Measurements from ENCODE around the gene SRL. TPM values are rescaled to one million over a fixed set of nuclear protein-coding genes. Genes with fewer than 3 reads are reported as not detected.

Gene SRL
- total and polyA plus RNA-seq, 2 of the 13 experiments (the other 11 are each of a cell fraction or from before 2014, with no cell fraction given) = 0.05 TPM; not detected in 1

- no peaks in the 10 kb centered on the region for H4K20me1 ChIP-seq (ENCODE audit: insufficient read depth, low read length)
- 30% methylated on average over 16 of the region's 20 CpGs for WGBS (ENCODE audit: low lambda C conversion rate)
- DNase-seq (ENCODE audit: low spot score) (no peak), ATAC-seq (peak; percentile 16; the same call in 1 of the 3 replicates), FAIRE-seq (no peak)
- H3K36me3 ChIP-seq (replicated peaks in 1 of 2; ENCODE audit: control insufficient read depth in 1 of 2, insufficient read depth in 2 of 2, low read length in 2 of 2) = no peaks in the 10 kb centered on the region
- H3K9ac ChIP-seq (ENCODE audit: insufficient read depth, low read depth, low read length) = no peak overlapping the region
- H3K4me3 ChIP-seq (replicated peaks in 1 of 3; ENCODE audit: insufficient read depth in 1 of 3, low read depth in 2 of 3, low read length in 3 of 3) = no peak overlapping the region
- no peak overlapping the region; the same call in 1 of the 2 replicates for H3K4me2 ChIP-seq (ENCODE audit: low read depth, low read length)
- no TSS peak for BruUV-seq (replicated peaks)
- H3K9me3 ChIP-seq (ENCODE audit: low read length) = no peaks in the 10 kb centered on the region
- ChIA-PET POLR2A (interaction anchor here (1.8 kb wide), 1 partner anchor 36 kb away, joined by 5 read pairs; no protein-coding TSS in a partner anchor), CTCF (ENCODE audit: low intra/inter-chr PET ratio, low total read pairs) (no interaction called here)
- peaks cover 6 to 51% of the 10 kb centered on the region in 2 experiments; a peak in 4 of 5 replicates for H3K27me3 ChIP-seq (ENCODE audit: control insufficient read depth in 1 of 2, insufficient read depth in 2 of 2, low read length in 2 of 2)
- H2AFZ ChIP-seq (ENCODE audit: low read length) = no peak overlapping the region
- in situ Hi-C loops (cut with HindIII; ENCODE audit: extremely low pct_ligation_motif_present, low pct_unique_long_range_greater_than_20kb) = no loop called here
- TF ChIP-seq ZNF652 (CRISPR knock-in tag; IDR thresholded peaks at IDR 0.05; ENCODE audit: borderline replicate concordance, low read depth) (peak; percentile 48; the same call in 1 of the 2 replicates), HNRNPL (IDR thresholded peaks at IDR 0.05; ENCODE audit: low read depth, low read length) (no peak)
- intact Hi-C loops (cut with micrococcal nuclease; ENCODE audit: unreplicated experiment) = no loop called here
- H3K27ac ChIP-seq (ENCODE audit: extremely low read length, insufficient read depth, low read length) = no peak overlapping the region
- no peaks in the 10 kb centered on the region for H3K79me2 ChIP-seq (ENCODE audit: insufficient read depth, low read length)
- H3K4me1 ChIP-seq (ENCODE audit: insufficient read depth, low read length) = peaks cover 25% of the 10 kb centered on the region
These were observed 24.4 kb downstream of the SRL start for GRCh38 chr16:4217204-4218131.

GRCh38 chr16:4216596-4216995 lies 25.3 kb downstream of the SRL start:
- Histone ChIP-seq H3K4me2 (ENCODE audit: low read depth, low read length) (no peak overlapping the region), H4K20me1 (ENCODE audit: insufficient read depth, low read length) (no peaks in the 10 kb centered on the region), H3K27me3 (ENCODE audit: control insufficient read depth in 1 of 2, insufficient read depth in 2 of 2, low read length in 2 of 2) (peaks cover 6 to 45% of the 10 kb centered on the region in 2 experiments; a peak in 4 of 5 replicates), H3K9ac (ENCODE audit: insufficient read depth, low read depth, low read length) (no peak overlapping the region), H3K79me2 (ENCODE audit: insufficient read depth, low read length) (no peaks in the 10 kb centered on the region), H3K27ac (ENCODE audit: extremely low read length, insufficient read depth, low read length) (no peak overlapping the region), H3K36me3 (replicated peaks in 1 of 2; ENCODE audit: control insufficient read depth in 1 of 2, insufficient read depth in 2 of 2, low read length in 2 of 2) (no peaks in the 10 kb centered on the region), H3K9me3 (ENCODE audit: low read length) (no peaks in the 10 kb centered on the region), H3K4me3 (replicated peaks in 1 of 3; ENCODE audit: insufficient read depth in 1 of 3, low read depth in 2 of 3, low read length in 3 of 3) (no peak overlapping the region), H3K4me1 (ENCODE audit: insufficient read depth, low read length) (peaks cover 31% of the 10 kb centered on the region), H2AFZ (ENCODE audit: low read length) (no peak overlapping the region)
- intact Hi-C loops (cut with micrococcal nuclease; ENCODE audit: unreplicated experiment) (no loop called here), in situ Hi-C loops (cut with HindIII; ENCODE audit: extremely low pct_ligation_motif_present, low pct_unique_long_range_greater_than_20kb) (no loop called here)
- FAIRE-seq (no peak), ATAC-seq (no peak), DNase-seq (ENCODE audit: low spot score) (no peak)
- no TSS peak for BruUV-seq (replicated peaks)
- CTCF ChIA-PET (ENCODE audit: low intra/inter-chr PET ratio, low total read pairs) = no interaction called here
- POLR2A ChIA-PET = interaction anchor here (1.8 kb wide), 1 partner anchor 37 kb away, joined by 5 read pairs; no protein-coding TSS in a partner anchor
- WGBS (ENCODE audit: low lambda C conversion rate) = 19% methylated on average over 3 of the region's 5 CpGs
- TF ChIP-seq SYNCRIP (IDR thresholded peaks at IDR 0.05; ENCODE audit: insufficient read depth, low read depth, low read length) (no peak), ZNF33B (CRISPR knock-in tag; IDR thresholded peaks at IDR 0.05) (no peak), NR3C1 (CRISPR knock-in tag; IDR thresholded peaks at IDR 0.05) (no peak), TIGD3 (CRISPR knock-in tag; IDR thresholded peaks at IDR 0.05; ENCODE audit: borderline replicate concordance) (no peak), ZNF652 (CRISPR knock-in tag; IDR thresholded peaks at IDR 0.05; ENCODE audit: borderline replicate concordance, low read depth) (no peak), ZFP1 (CRISPR knock-in tag; IDR thresholded peaks at IDR 0.05) (no peak), NFYC (CRISPR knock-in tag; IDR thresholded peaks at IDR 0.05) (no peak), GABPA (IDR thresholded peaks at IDR 0.05; ENCODE audit: low read depth, low read length) (no peak), GABPA (CRISPR knock-in tag; IDR thresholded peaks at IDR 0.05; ENCODE audit: low read depth) (no peak), NR2F6 (IDR thresholded peaks at IDR 0.05) (no peak), NR2F6 (CRISPR knock-in tag; IDR thresholded peaks at IDR 0.05) (no peak), ZBTB33 (CRISPR knock-in tag; IDR thresholded peaks at IDR 0.05) (no peak), ZBTB8A (CRISPR knock-in tag; IDR thresholded peaks at IDR 0.05; ENCODE audit: borderline replicate concordance, low read depth) (no peak), ZNF3 (CRISPR knock-in tag; IDR thresholded peaks at IDR 0.05) (no peak), ZNF672 (CRISPR knock-in tag; IDR thresholded peaks at IDR 0.05) (no peak)

All from HepG2 (cell line).